Suprapubic skin (tissue), 4 donors: ENCODE results near the gene RALGPS1. TPM values are rescaled to one million over a fixed set of nuclear protein-coding genes. Genes with fewer than 3 reads are reported as not detected.

Source experiments
- DNase-seq, 2 donors: peaks; one replicate each; pipeline ENCODE4 v3.0.0-alpha.2; 2019; ENCODE audit warnings: low spot score in 2 of 2
- H3K27ac ChIP-seq: fragments of 200-600 bp; sonication (generic); one replicate; pipeline ENCODE4 v1.5.1; 2019
- H3K27me3 ChIP-seq: fragments of 200-600 bp; sonication (generic); one replicate; pipeline ENCODE4 v1.5.1; 2019
- H3K36me3 ChIP-seq: fragments of 200-600 bp; sonication (generic); one replicate; pipeline ENCODE4 v1.5.1; 2019
- H3K4me1 ChIP-seq: fragments of 200-600 bp; sonication (generic); one replicate; pipeline ENCODE4 v1.5.1; 2019
- H3K4me3 ChIP-seq: fragments of 200-600 bp; sonication (generic); one replicate; pipeline ENCODE4 v1.5.1; 2019; ENCODE audit warnings: mild to moderate bottlenecking
- H3K9me3 ChIP-seq: fragments of 200-600 bp; sonication (generic); one replicate; pipeline ENCODE4 v1.5.1; 2019
- CTCF ChIP-seq, 2 donors: fragments of 200-600 bp in 1 of 2; fragments of 450-650 bp in 1 of 2; sonication (generic) in 1 of 2; IDR thresholded peaks; one replicate each; pipeline ENCODE4 v1.5.1; 2016 to 2019; ENCODE audit warnings: antibody characterized with exemption in 2 of 2, mild to moderate bottlenecking in 1 of 2, moderate library complexity in 1 of 2
- EP300 ChIP-seq: sonication (generic); formaldehyde crosslinking; IDR thresholded peaks from one replicate; pipeline ENCODE4 v1.6.1; 2017; ENCODE audit warnings: antibody characterized with exemption
- POLR2A ChIP-seq, 2 donors: fragments of 450-650 bp; IDR thresholded peaks; one replicate each; pipeline ENCODE4 v1.6.1; 2017; ENCODE audit warnings: antibody characterized with exemption in 2 of 2, mild to moderate bottlenecking in 2 of 2, moderate library complexity in 2 of 2
- POLR2AphosphoS5 ChIP-seq, 3 donors: sonication (generic); formaldehyde crosslinking; IDR thresholded peaks; one replicate each; pipeline ENCODE4 v1.6.1; 2017; ENCODE audit warnings: antibody characterized with exemption in 3 of 3
- WGBS: methylation state at CpG from one replicate; pipeline ENCODE4 v1.1.5; 2018; 5-methylcytosine and 5-hydroxymethylcytosine counted together
- total RNA-seq, 4 donors: library from RNA; depleted of rRNA; stranded (reverse); fragments of >200 nt; gene quantifications; one replicate each; pipeline ENCODE4 v1.1.0, GENCODE V29; 2016

RALGPS1 gene
- total RNA-seq, 4 donors from 2014 or later = 14.8 to 86.7 (median 21.4) TPM

- no peak overlapping the region for H3K4me3 ChIP-seq
- no peak overlapping the region for H3K27ac ChIP-seq
- DNase-seq = no peak
- no peaks in the 10 kb centered on the region for H3K9me3 ChIP-seq
- TF ChIP-seq POLR2A (IDR thresholded peaks at IDR 0.05) = no peak
- TF ChIP-seq EP300 = no peak
- TF ChIP-seq POLR2AphosphoS5 (IDR thresholded peaks at IDR 0.05) = no peak
- H3K27me3 ChIP-seq = no peaks in the 10 kb centered on the region
- WGBS = 100% methylated on average over 2 of the region's 2 CpGs
- H3K36me3 ChIP-seq = no peaks in the 10 kb centered on the region
- H3K4me1 ChIP-seq = peaks cover 34% of the 10 kb centered on the region
Observed at GRCh38 chr9:127018935-127019334, 104.4 kb downstream of the RALGPS1 start.

DNA sequence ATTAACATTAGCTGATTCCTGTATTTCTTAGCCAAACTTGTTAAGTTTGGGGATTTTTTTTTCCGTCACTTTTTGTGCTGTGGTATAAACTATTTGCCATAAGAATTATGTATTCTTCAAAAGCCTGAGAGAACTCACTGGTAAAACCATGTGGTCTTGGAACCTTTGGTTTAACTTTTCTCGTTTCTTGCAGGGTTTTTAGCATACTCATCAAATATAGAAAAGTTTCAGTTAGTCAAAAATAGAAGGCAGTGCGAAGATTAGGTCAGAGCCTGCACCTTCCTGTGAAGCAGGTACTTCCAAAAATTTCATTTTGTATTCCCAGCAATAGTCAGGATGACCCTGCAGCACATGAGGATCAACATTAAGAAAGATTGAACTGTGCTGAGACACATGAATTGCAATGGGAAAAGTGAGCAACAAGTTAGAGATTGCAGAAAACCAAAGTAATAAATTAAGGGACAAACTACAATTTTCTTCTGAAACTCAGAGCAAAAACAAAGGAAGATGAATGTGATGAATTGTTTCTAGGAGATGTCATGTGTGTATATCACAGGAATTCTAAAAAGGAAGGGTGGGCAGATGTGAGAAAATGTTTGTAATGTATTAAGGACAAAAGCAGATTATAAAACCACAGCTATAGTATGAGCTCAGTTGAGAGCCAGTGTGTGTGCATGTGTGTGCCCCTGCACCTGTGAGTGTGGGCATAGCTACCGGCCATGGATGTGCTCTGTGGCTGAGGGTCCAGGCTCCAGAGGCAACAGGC, 105.6 kb downstream of the RALGPS1 start:
- DNase-seq = no peak
- H3K27me3 ChIP-seq = no peaks in the 10 kb centered on the region
- no peaks in the 10 kb centered on the region for H3K9me3 ChIP-seq
- H3K27ac ChIP-seq = no peak overlapping the region
- no peaks in the 10 kb centered on the region for H3K36me3 ChIP-seq
- TF ChIP-seq EP300 = no peak
- TF ChIP-seq POLR2AphosphoS5 (IDR thresholded peaks at IDR 0.05) = no peak
- TF ChIP-seq POLR2A (IDR thresholded peaks at IDR 0.05) = no peak
- TF ChIP-seq CTCF (IDR thresholded peaks at IDR 0.05) = no peak
- H3K4me3 ChIP-seq = no peak overlapping the region
- peaks cover 33% of the 10 kb centered on the region for H3K4me1 ChIP-seq
- WGBS = 91% methylated on average over 4 of the region's 4 CpGs

DNA sequence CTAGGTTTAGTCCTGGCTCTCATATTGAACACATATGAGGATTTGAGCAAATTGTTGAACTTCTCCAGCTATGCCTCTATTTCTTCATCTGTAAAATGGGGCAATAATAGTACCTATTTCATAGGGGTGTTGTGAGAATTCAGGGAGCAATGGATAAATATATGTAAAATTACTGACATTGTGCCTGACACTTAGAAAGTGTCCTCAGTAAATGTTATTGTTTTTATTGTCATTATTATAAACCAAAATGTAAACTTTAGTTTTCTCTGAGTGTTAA, 106.2 kb downstream of the RALGPS1 start:
- Histone ChIP-seq H3K27me3 (no peaks in the 10 kb centered on the region), H3K9me3 (no peaks in the 10 kb centered on the region), H3K36me3 (no peaks in the 10 kb centered on the region), H3K27ac (peak overlapping the region; percentile 31), H3K4me3 (no peak overlapping the region), H3K4me1 (peaks cover 33% of the 10 kb centered on the region)
- TF ChIP-seq EP300 = no peak
- TF ChIP-seq CTCF (IDR thresholded peaks at IDR 0.05) = no peak
- no peak for TF ChIP-seq POLR2A (IDR thresholded peaks at IDR 0.05)
- TF ChIP-seq POLR2AphosphoS5 (IDR thresholded peaks at IDR 0.05) = no peak
- no peak for DNase-seq

GRCh38 chr9:127021664-127022363, 107.2 kb downstream of the RALGPS1 start:
- DNase-seq = peak; percentile 93
- Histone ChIP-seq H3K27me3 (no peaks in the 10 kb centered on the region), H3K4me3 (no peak overlapping the region), H3K4me1 (peaks cover 33% of the 10 kb centered on the region), H3K36me3 (no peaks in the 10 kb centered on the region), H3K9me3 (no peaks in the 10 kb centered on the region), H3K27ac (peak overlapping the region; percentile 67)
- 47% methylated on average over 10 of the region's 10 CpGs for WGBS
- TF ChIP-seq EP300 (no peak), CTCF (IDR thresholded peaks at IDR 0.05) (no peak), POLR2AphosphoS5 (IDR thresholded peaks at IDR 0.05) (peak in 1 of 3 donors; percentile 93), POLR2A (IDR thresholded peaks at IDR 0.05) (no peak)

DNA sequence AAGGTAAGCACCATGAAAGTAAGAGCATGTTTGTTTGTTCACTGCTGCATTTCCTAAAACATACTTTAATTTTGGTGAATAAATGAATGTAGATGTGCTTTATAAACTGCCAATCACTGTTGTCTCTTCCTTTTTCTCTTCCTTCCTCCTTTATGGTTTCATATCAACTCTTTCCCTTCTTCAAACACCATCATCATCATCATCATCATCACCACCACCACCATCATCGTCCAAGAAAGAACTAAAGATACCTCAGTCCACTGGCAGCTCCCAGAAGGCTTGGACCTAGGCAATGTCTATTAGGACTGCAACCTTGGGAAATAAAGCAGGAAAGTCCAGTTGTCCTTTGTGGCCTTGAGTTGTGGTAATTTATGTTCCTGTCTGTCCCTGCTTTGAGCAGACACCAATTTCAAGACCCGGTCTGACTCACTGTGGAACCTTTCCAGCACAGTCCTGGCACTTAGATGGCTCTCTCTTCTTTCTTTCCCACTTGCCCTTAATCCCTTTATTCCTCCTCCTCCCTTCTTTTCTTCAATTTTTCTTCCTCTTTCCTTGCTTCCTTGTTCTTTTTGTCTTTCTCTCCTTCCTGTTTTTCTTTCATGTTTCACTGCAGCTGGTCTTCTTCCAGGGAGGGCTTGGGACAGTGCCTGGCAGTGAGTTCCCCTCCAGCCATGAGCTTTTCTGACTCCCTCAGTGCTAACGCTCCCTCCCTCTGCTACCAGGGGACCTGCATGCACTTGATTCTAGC, 108.5 kb downstream of the RALGPS1 start:
- H3K4me1 ChIP-seq = peaks cover 41% of the 10 kb centered on the region
- no peak for DNase-seq
- TF ChIP-seq EP300 = no peak
- no peak for TF ChIP-seq POLR2AphosphoS5 (IDR thresholded peaks at IDR 0.05)
- TF ChIP-seq CTCF (IDR thresholded peaks at IDR 0.05) = no peak
- no peak for TF ChIP-seq POLR2A (IDR thresholded peaks at IDR 0.05)
- no peak overlapping the region for H3K4me3 ChIP-seq
- no peaks in the 10 kb centered on the region for H3K27me3 ChIP-seq
- 27% methylated on average over 3 of the region's 3 CpGs for WGBS
- peak overlapping the region; percentile 67 for H3K27ac ChIP-seq
- H3K9me3 ChIP-seq = no peaks in the 10 kb centered on the region
- no peaks in the 10 kb centered on the region for H3K36me3 ChIP-seq
